GM12878 (cell line): Measurements from ENCODE around the gene CMBL. TPM values are rescaled to one million over a fixed set of nuclear protein-coding genes. Genes with fewer than 3 reads are reported as not detected.

Experiments
- ATAC-seq: fragments of 200-7000 bp; cut with Tn5 transposase; 3 replicates; pipeline ENCODE4 v1.9.1; 2020; ENCODE audit warnings: mild to moderate bottlenecking, moderate library complexity
- BruUV-seq: library from RNA; stranded (reverse); fragments of 400-500 nt; replicated peaks from 2 replicates; lab custom pipeline; 2021; lab: Mats Ljungman, UMichigan
- CTCF ChIA-PET: fragments of 300-600 bp; sonication (Branson Sonifier 250); formaldehyde crosslinking; extraction: SDS; loops from one replicate; lab custom pipeline; 2021; ENCODE audit warnings: inconsistent platforms; lab: Yijun Ruan, JAX
- POLR2A ChIA-PET: fragments of 350-600 bp; formaldehyde crosslinking; extraction: SDS; loops from one replicate; lab custom pipeline; 2021; ENCODE audit warnings: inconsistent platforms; lab: Charles Lee
- RAD21 ChIA-PET: fragments of 300-600 bp; sonication (Branson Sonifier 250); formaldehyde crosslinking; loops from one replicate; lab custom pipeline; 2023; ENCODE audit warnings: antibody characterized with exemption; ENCODE audit not compliant: unreplicated experiment; lab: Charles Lee
- SMC1A ChIA-PET: fragments of 300-600 bp; sonication (Branson Sonifier 250); formaldehyde crosslinking; loops from one replicate; lab custom pipeline; 2023; ENCODE audit not compliant: unreplicated experiment, uncharacterized antibody; lab: Charles Lee
- DNase-seq: peaks from one replicate; pipeline ENCODE4 v3.0.0-alpha.2; 2011; ENCODE audit warnings: low read depth, low spot score
- FAIRE-seq: peaks from 3 replicates; lab custom pipeline; 2011; peaks lifted over from hg19 to GRCh38; lab: Jason Lieb, UNC
- H2AFZ ChIP-seq: 2 replicates; pipeline ENCODE4 v1.6.0; 2011; ENCODE audit warnings: low read depth, low read length, control low read depth; ENCODE audit not compliant: control insufficient read depth
- H3K27ac ChIP-seq: 2 replicates; pipeline ENCODE4 v1.5.1; 2011; ENCODE audit warnings: control low read depth; ENCODE audit not compliant: control insufficient read depth, insufficient read depth
- H3K27me3 ChIP-seq, 2 experiments: replicated peaks in 1 of 2; 2 replicates each; pipeline versions ENCODE4 v1.6.0 to v1.6.1; 2011; ENCODE audit warnings: low read length in 1 of 2; ENCODE audit not compliant: control insufficient read depth in 2 of 2, insufficient read depth in 2 of 2
- H3K36me3 ChIP-seq, 2 experiments: 2 replicates each; pipeline ENCODE4 v1.5.1; 2011; ENCODE audit warnings: low read length in 1 of 2; ENCODE audit not compliant: control insufficient read depth in 2 of 2, insufficient read depth in 2 of 2
- H3K4me1 ChIP-seq: 2 replicates; pipeline ENCODE4 v1.6.1; 2011; ENCODE audit warnings: mild to moderate bottlenecking, low read length, moderate library complexity, mixed read lengths; ENCODE audit not compliant: control insufficient read depth, insufficient read depth
- H3K4me2 ChIP-seq: 2 replicates; pipeline ENCODE4 v1.6.0; 2011; ENCODE audit warnings: control low read depth; ENCODE audit not compliant: control insufficient read depth, insufficient read depth
- H3K4me3 ChIP-seq: fragments of 200-600 bp; sonication (generic); 2 replicates; pipeline ENCODE4 v1.5.1; 2016
- H3K79me2 ChIP-seq: 2 replicates; pipeline ENCODE4 v1.6.0; 2011; ENCODE audit warnings: low read length; ENCODE audit not compliant: control insufficient read depth, insufficient read depth
- H3K9ac ChIP-seq: 2 replicates; pipeline ENCODE4 v1.8.0; 2011; ENCODE audit warnings: low read length, control low read depth, mixed read lengths; ENCODE audit not compliant: control insufficient read depth, insufficient read depth
- H3K9me3 ChIP-seq: replicated peaks from 3 replicates; pipeline ENCODE4 v1.5.1; 2011; ENCODE audit warnings: mild to moderate bottlenecking, low read length; ENCODE audit not compliant: control insufficient read depth, insufficient read depth
- H4K20me1 ChIP-seq: 2 replicates; pipeline ENCODE4 v1.6.0; 2011; ENCODE audit not compliant: control insufficient read depth, insufficient read depth
- CBX3 ChIP-seq: fragments of 200-600 bp; sonication (generic); IDR thresholded peaks from 2 replicates; pipeline ENCODE4 v1.6.1; 2016; ENCODE audit warnings: low read depth, borderline replicate concordance
- CHD2 ChIP-seq: IDR thresholded peaks from 2 replicates; pipeline ENCODE4 v1.6.1; 2011; ENCODE audit warnings: low read depth, low read length, improper control_type of control experiment, borderline replicate concordance
- ETV6 ChIP-seq, 2 experiments: fragments of 450-650 bp in 1 of 2; IDR thresholded peaks in 1 of 2; conservative IDR thresholded peaks in 1 of 2; 2 replicates each; pipeline ENCODE4 v1.6.1; 2014; ENCODE audit warnings: antibody characterized with exemption in 1 of 2, borderline replicate concordance in 1 of 2, low read depth in 1 of 2, mild to moderate bottlenecking in 1 of 2, moderate library complexity in 1 of 2
- NFXL1 ChIP-seq: fragments of 450-650 bp; IDR thresholded peaks from 2 replicates; pipeline ENCODE4 v1.6.1; 2017; ENCODE audit warnings: antibody characterized with exemption, mild to moderate bottlenecking, borderline replicate concordance
- RCOR1 ChIP-seq: conservative IDR thresholded peaks from 2 replicates; pipeline ENCODE4 v1.6.1; 2012; ENCODE audit warnings: low read depth, low read length, improper control_type of control experiment
- ZBED1 ChIP-seq: IDR thresholded peaks from 2 replicates; pipeline ENCODE4 v1.6.1; 2016; ENCODE audit warnings: borderline replicate concordance
- WGBS: methylation state at CpG from one replicate; pipeline ENCODE4 v1.1.6; 2016; ENCODE audit warnings: low lambda C conversion rate; ENCODE audit not compliant: insufficient replicate concordance, insufficient coverage; ENCODE audit errors: missing lambda C conversion rate; 5-methylcytosine and 5-hydroxymethylcytosine counted together
- in situ Hi-C: fragments of 300-500 bp; cut with MboI; formaldehyde crosslinking; loops from 9 replicates; pipeline ENCODE4 v1.14.3; 2018; ENCODE audit warnings: mixed read lengths
- intact Hi-C: fragments of 100-400 bp; cut with micrococcal nuclease; formaldehyde crosslinking; loops from one replicate; pipeline ENCODE4 v1.14.2; 2022; ENCODE audit not compliant: unreplicated experiment
- polyA plus RNA-seq, 11 experiments: library from polyadenylated mRNA; depleted of rRNA in 4 of 11; unstranded in 6 of 11; stranded (reverse) in 5 of 11; fragments of >200 nt; fragmentation: Nextera tagmentation in 4 of 11; fragmentation: Illumina TruSeq in 1 of 11; extraction: Ambion mirVana in 4 of 11; extraction: Trizol in 1 of 11; gene quantifications; 1 replicate in 1 of 11; 2 replicates in 10 of 11; pipeline versions ENCODE4 v1.2.1 to v1.2.3, GENCODE V29; 2011 to 2016; ENCODE audit warnings: inconsistent platforms in 2 of 11, missing spikeins in 2 of 11, low read depth in 1 of 11
- total RNA-seq, 4 experiments: library from RNA; depleted of rRNA in 3 of 4; stranded (reverse); fragments of >200 nt in 3 of 4; fragmentation: Illumina TruSeq in 1 of 4; extraction: Trizol in 1 of 4; gene quantifications; 2 replicates each; pipeline versions ENCODE4 v1.2.1 to v1.2.3, GENCODE V29; 2013 to 2021

CMBL gene
- total and polyA plus RNA-seq, 10 of the 15 experiments (the other 5 are each of a cell fraction or from before 2014, with no cell fraction given) = 1.8 to 15.6 (median 7.5) TPM

GRCh38 chr5:10339958-10340357 is 32.3 kb upstream of the CMBL start (continued):
- TF ChIP-seq NFXL1 (no peak), ZBED1 (no peak)

- Histone ChIP-seq H3K9ac (no peak overlapping the region), H4K20me1 (no peaks in the 10 kb centered on the region), H3K27ac (no peak overlapping the region), H3K4me2 (no peak overlapping the region), H3K79me2 (no peaks in the 10 kb centered on the region), H3K4me1 (no peaks in the 10 kb centered on the region), H2AFZ (no peak overlapping the region), H3K36me3 (no peaks in the 10 kb centered on the region), H3K27me3 (no peaks in the 10 kb centered on the region), H3K4me3 (no peak overlapping the region), H3K9me3 (no peaks in the 10 kb centered on the region)
- TF ChIP-seq ETV6 (conservative IDR thresholded peaks at IDR 0.05 in 1 of 2, IDR thresholded peaks at IDR 0.05 in 1 of 2; ENCODE audit: borderline replicate concordance in 1 of 2, low read depth in 1 of 2) (no peak), NFXL1 (no peak), CHD2 (no peak), RCOR1 (no peak), CBX3 (no peak)
- no peak for FAIRE-seq
- WGBS = 62% methylated on average over 19 of the region's 19 CpGs
- intact Hi-C loops = no loop called here
- BruUV-seq = no TSS peak
- ATAC-seq = no peak
- ChIA-PET SMC1A (no interaction called here), CTCF (no interaction called here), RAD21 (no interaction called here), POLR2A (no interaction called here)
- no peak for DNase-seq
- in situ Hi-C loops = no loop called here
Measured at GRCh38 chr5:10339058-10339811, 31.5 kb upstream of the CMBL start.
